K562 (cell line): ENCODE data around the gene ANKRD13C. TPM values are rescaled to one million over a fixed set of nuclear protein-coding genes. Genes with fewer than 3 reads are reported as not detected.
"Not testable (repeated sequence)": the region's sequence is repeated elsewhere in the genome, so short reads cannot be mapped to it uniquely, and the experiment has no call there.

ENCODE experiments used
- ATAC-seq: fragments of 200-7000 bp; cut with Tn5 transposase; 3 replicates; pipeline ENCODE4 v1.9.1; 2020; ENCODE audit warnings: moderate library complexity
- BruUV-seq: library from RNA; stranded (reverse); fragments of 400-500 nt; replicated peaks from 2 replicates; lab custom pipeline; 2021; lab: Mats Ljungman, UMichigan
- CTCF ChIA-PET: fragments of 300-600 bp; formaldehyde crosslinking; extraction: SDS; loops from one replicate; lab custom pipeline; 2021; ENCODE audit warnings: low intra/inter-chr PET ratio; lab: Yijun Ruan, JAX
- POLR2A ChIA-PET: fragments of 300-600, 350-650 bp; sonication (Branson Sonifier 250); formaldehyde crosslinking; extraction: SDS; loops from one replicate; lab custom pipeline; 2021; ENCODE audit warnings: antibody characterized with exemption, inconsistent platforms; lab: Yijun Ruan, JAX
- DNase-seq, 4 experiments: peaks; one replicate each; pipeline versions ENCODE4 v3.0.0 to v3.0.0-alpha.2; 2011 to 2018; ENCODE audit warnings: low spot score in 3 of 4, mixed read lengths in 3 of 4; ENCODE audit errors: extremely low read depth in 1 of 4
- FAIRE-seq: peaks from 2 replicates; lab custom pipeline; 2011; peaks lifted over from hg19 to GRCh38; lab: Jason Lieb, UNC
- H2AFZ ChIP-seq: 2 replicates; pipeline ENCODE4 v1.6.0; 2011; ENCODE audit warnings: low read depth, low read length, control low read depth, inconsistent platforms
- H3K27ac ChIP-seq: fragments of 200-600 bp; 3 replicates; pipeline ENCODE4 v1.8.0; 2011; ENCODE audit warnings: low read depth, mild to moderate bottlenecking, control low read depth, inconsistent platforms, low read length, moderate library complexity, mixed read lengths; ENCODE audit errors: extremely low read depth
- H3K27me3 ChIP-seq, 2 experiments: fragments of 300-600 bp in 1 of 2; 2 replicates in 1 of 2; 3 replicates in 1 of 2; pipeline versions ENCODE4 v1.6.0 to v1.8.0; 2011; ENCODE audit warnings: inconsistent platforms in 2 of 2, low read length in 2 of 2, mild to moderate bottlenecking in 1 of 2, mixed read lengths in 1 of 2, moderate library complexity in 1 of 2; ENCODE audit not compliant: control insufficient read depth in 2 of 2, insufficient read depth in 2 of 2
- H3K36me3 ChIP-seq: fragments of 300-600 bp; 3 replicates; pipeline ENCODE4 v1.8.0; 2011; ENCODE audit warnings: mild to moderate bottlenecking, low read length, inconsistent platforms; ENCODE audit not compliant: control insufficient read depth, insufficient read depth
- H3K4me1 ChIP-seq, 2 experiments: fragments of 200-600 bp in 1 of 2; replicated peaks in 1 of 2; 2 replicates in 1 of 2; 3 replicates in 1 of 2; pipeline versions ENCODE4 v1.5.1 to v1.8.0; 2011; ENCODE audit warnings: inconsistent platforms in 2 of 2, low read length in 2 of 2, mild to moderate bottlenecking in 1 of 2, mixed read lengths in 1 of 2, moderate library complexity in 1 of 2; ENCODE audit not compliant: control insufficient read depth in 2 of 2, insufficient read depth in 2 of 2
- H3K4me2 ChIP-seq: 2 replicates; pipeline ENCODE4 v1.6.1; 2011; ENCODE audit warnings: low read length, control low read depth, inconsistent platforms, mixed read lengths; ENCODE audit not compliant: insufficient read depth
- H3K4me3 ChIP-seq: fragments of 200-600 bp; sonication (generic), shearing (Covaris generic); 2 replicates; pipeline ENCODE4 v1.5.1; 2016; ENCODE audit warnings: control low read depth, inconsistent platforms
- H3K79me2 ChIP-seq: fragments of 200-600 bp; 3 replicates; pipeline ENCODE4 v1.8.0; 2011; ENCODE audit warnings: low read length, inconsistent platforms; ENCODE audit not compliant: control insufficient read depth, insufficient read depth
- H3K9ac ChIP-seq, 2 experiments: 2 replicates each; pipeline versions ENCODE4 v1.6.0 to v1.6.1; 2011; ENCODE audit warnings: low read depth in 2 of 2, low read length in 2 of 2, control low read depth in 1 of 2, inconsistent platforms in 1 of 2, mild to moderate bottlenecking in 1 of 2, mixed read lengths in 1 of 2; ENCODE audit not compliant: insufficient read depth in 1 of 2
- H3K9me1 ChIP-seq: one replicate; pipeline ENCODE4 v1.6.0; 2011; ENCODE audit warnings: inconsistent platforms, mild to moderate bottlenecking, low read length, moderate library complexity; ENCODE audit not compliant: control insufficient read depth, insufficient read depth
- H3K9me3 ChIP-seq: replicated peaks from 2 replicates; pipeline ENCODE4 v1.5.1; 2011; ENCODE audit warnings: low read depth, low read length, inconsistent platforms; ENCODE audit not compliant: control insufficient read depth, insufficient read depth
- H4K20me1 ChIP-seq: replicated peaks from 2 replicates; pipeline ENCODE4 v1.6.1; 2011; ENCODE audit warnings: low read length, inconsistent platforms, mixed read lengths; ENCODE audit not compliant: control insufficient read depth, insufficient read depth
- FOXA1 ChIP-seq: fragments of 450-650 bp; IDR thresholded peaks from 2 replicates; pipeline ENCODE4 v1.6.1; 2016; ENCODE audit warnings: mild to moderate bottlenecking, borderline replicate concordance
- POLR3G ChIP-seq: IDR thresholded peaks from 2 replicates; pipeline ENCODE4 v1.6.1; 2011; ENCODE audit not compliant: insufficient read length, insufficient replicate concordance; ENCODE audit errors: extremely low read depth
- TCFL5 ChIP-seq: fragments of 250-450 bp; sonication (Bioruptor Pico); conservative IDR thresholded peaks from 2 replicates; pipeline ENCODE4 v1.6.1; 2021; ENCODE audit warnings: mild to moderate bottlenecking, moderate library complexity, matching md5 sums
- ZNF444 ChIP-seq: fragments of 250-450 bp; sonication (Bioruptor Pico); IDR thresholded peaks from 2 replicates; pipeline ENCODE4 v1.4.0; 2020; ENCODE audit warnings: mild to moderate bottlenecking, moderate library complexity
- WGBS: fragments of 100-300 bp; shearing (Covaris generic); methylation state at CpG from one replicate; pipeline ENCODE4 v1.1.6; 2016; ENCODE audit warnings: low coverage, mixed read lengths; ENCODE audit not compliant: insufficient coverage; ENCODE audit errors: missing lambda C conversion rate; 5-methylcytosine and 5-hydroxymethylcytosine counted together
- in situ Hi-C: fragments of 300-500 bp; cut with MboI; formaldehyde crosslinking; loops from 4 replicates; pipeline ENCODE4 v1.15.0; 2018; ENCODE audit warnings: inconsistent platforms, mixed read lengths
- intact Hi-C: fragments of 100-400 bp; cut with micrococcal nuclease; formaldehyde crosslinking; loops from 2 replicates; pipeline ENCODE4 v1.14.2; 2022
- polyA plus RNA-seq, 8 experiments: library from polyadenylated mRNA; depleted of rRNA in 4 of 8; stranded (reverse) in 5 of 8; unstranded in 3 of 8; fragments of >200 nt; fragmentation: Nextera tagmentation in 2 of 8; fragmentation: Illumina TruSeq in 1 of 8; extraction: Ambion mirVana in 2 of 8; extraction: Trizol in 1 of 8; gene quantifications; 2 replicates each; pipeline versions ENCODE4 v1.2.1 to v1.2.3, GENCODE V29; 2011 to 2014; ENCODE audit warnings: inconsistent platforms in 1 of 8, missing spikeins in 1 of 8
- total RNA-seq, 7 experiments: library from RNA; depleted of rRNA in 6 of 7; stranded (reverse); fragments of >200 nt in 6 of 7; fragmentation: Illumina TruSeq in 2 of 7; extraction: Trizol in 2 of 7; gene quantifications; 2 replicates each; pipeline versions ENCODE4 v1.2.1 to v1.2.3, GENCODE V29; 2011 to 2021; ENCODE audit warnings: low replicate concordance in 1 of 7
- TF ChIP-seq, protein P1 (sequence below): conservative IDR thresholded peaks from 2 replicates; pipeline ENCODE4 v1.6.1; 2011; ENCODE audit warnings: low read depth, mild to moderate bottlenecking, low read length; ENCODE audit not compliant: control insufficient read depth

ANKRD13C gene
- total and polyA plus RNA-seq, 9 of the 15 experiments (the other 6 are each of a cell fraction or from before 2014, with no cell fraction given), result 3.4 to 22.8 (median 12.5) TPM

DNA sequence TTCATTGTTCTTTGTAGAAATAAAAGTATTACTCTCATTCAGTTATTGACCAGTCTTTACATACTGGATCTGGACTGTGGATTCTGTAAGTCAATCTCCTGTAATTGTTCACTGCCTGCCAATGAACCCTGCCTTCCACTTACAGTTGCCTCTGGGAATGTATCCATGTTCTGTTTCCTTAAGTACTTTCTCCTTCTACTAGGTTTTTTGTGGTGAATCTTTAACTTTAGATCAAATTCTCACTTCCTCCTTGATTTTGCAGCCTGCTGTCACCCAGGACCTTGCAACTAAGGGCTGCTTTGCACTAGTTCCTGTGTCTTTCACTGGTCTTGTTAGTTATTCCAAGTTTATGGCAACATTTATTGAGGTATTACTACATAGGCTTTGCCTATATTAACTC, 28.2 kb upstream of the ANKRD13C start (continued):
- TF ChIP-seq, protein P1, sequence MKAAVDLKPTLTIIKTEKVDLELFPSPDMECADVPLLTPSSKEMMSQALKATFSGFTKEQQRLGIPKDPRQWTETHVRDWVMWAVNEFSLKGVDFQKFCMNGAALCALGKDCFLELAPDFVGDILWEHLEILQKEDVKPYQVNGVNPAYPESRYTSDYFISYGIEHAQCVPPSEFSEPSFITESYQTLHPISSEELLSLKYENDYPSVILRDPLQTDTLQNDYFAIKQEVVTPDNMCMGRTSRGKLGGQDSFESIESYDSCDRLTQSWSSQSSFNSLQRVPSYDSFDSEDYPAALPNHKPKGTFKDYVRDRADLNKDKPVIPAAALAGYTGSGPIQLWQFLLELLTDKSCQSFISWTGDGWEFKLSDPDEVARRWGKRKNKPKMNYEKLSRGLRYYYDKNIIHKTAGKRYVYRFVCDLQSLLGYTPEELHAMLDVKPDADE, result no peak
- no peak for TF ChIP-seq POLR3G
- TF ChIP-seq ZNF444 (CRISPR knock-in tag), result no peak

DNA sequence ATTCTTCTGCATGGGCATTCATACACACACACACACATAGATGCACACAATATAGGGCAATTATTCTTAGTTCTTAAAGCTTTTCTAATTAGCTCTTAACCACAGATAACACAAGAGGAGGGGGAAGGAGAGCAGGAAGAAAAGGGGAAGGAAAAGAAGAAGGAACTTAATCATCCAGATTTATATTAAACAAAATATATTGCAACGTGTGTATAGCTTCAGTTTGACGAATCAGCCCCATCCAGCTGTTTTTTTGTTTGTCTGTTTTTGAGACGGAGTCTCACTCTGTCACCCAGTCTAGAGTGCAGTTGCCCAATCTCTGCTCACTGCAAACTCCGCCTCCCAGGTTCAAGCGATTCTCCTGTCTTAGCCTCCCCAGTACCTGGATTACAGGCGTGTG, 21.7 kb upstream of the ANKRD13C start:
- Histone ChIP-seq H3K4me2 (no peak overlapping the region), H2AFZ (no peak overlapping the region), H3K9me3 (no peaks in the 10 kb centered on the region), H3K4me1 (no peaks in the 10 kb centered on the region; a peak in 2 of 5 replicates), H3K27ac (no peak overlapping the region), H3K9ac (no peak overlapping the region)
- no TSS peak for BruUV-seq
- in situ Hi-C loops, result no loop called here
- ATAC-seq, result no peak
- TF ChIP-seq TCFL5 (CRISPR knock-in tag) (no peak), FOXA1 (no peak)
- TF ChIP-seq, all 486 proteins: peak for 0
- Histone ChIP-seq H3K27me3 (no peaks in the 10 kb centered on the region), H4K20me1 (no peaks in the 10 kb centered on the region), H3K79me2 (no peaks in the 10 kb centered on the region), H3K4me3 (no peak overlapping the region), H3K9me1 (no peaks in the 10 kb centered on the region), H3K36me3 (no peaks in the 10 kb centered on the region)
- 29% methylated on average over 6 of the region's 6 CpGs for WGBS
- ChIA-PET POLR2A (no interaction called here), CTCF (no interaction called here)
- intact Hi-C loops, result no loop called here
- DNase-seq (no peak), FAIRE-seq (no peak)

DNA sequence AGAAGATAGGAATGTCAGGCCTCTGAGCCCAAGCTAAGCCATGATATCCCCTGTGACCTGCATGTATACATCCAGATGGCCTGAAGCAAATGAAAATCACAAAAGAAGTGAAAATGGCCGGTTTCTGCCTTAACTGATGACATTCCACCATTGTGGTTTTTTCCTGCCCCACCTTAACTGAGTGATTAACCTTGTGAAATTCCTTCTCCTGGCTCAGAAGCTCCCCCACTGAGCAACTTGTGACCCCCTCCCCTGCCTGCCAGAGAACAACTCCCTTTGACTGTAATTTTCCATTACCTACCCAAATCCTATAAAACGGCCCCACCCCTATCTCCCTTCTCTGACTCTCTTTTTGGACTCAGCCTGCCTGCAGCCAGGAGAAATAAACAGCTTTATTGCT, 19.1 kb upstream of the ANKRD13C start:
- in situ Hi-C loops, H3K4me3 ChIP-seq, H3K4me2 ChIP-seq, H3K27me3 ChIP-seq, BruUV-seq, H3K27ac ChIP-seq, H4K20me1 ChIP-seq, FAIRE-seq, H3K36me3 ChIP-seq, intact Hi-C loops, H3K9me1 ChIP-seq, ATAC-seq, DNase-seq, H3K79me2 ChIP-seq, CTCF ChIA-PET, H2AFZ ChIP-seq, POLR2A ChIA-PET, H3K4me1 ChIP-seq, H3K9ac ChIP-seq, H3K9me3 ChIP-seq: not testable (repeated sequence)
- WGBS, result 6% methylated on average over 2 of the region's 2 CpGs
